Kidney capillary endothelial cell (primary cell): ENCODE measurements around the gene KRTAP20-3.

Experiments used
- DNase-seq: peaks from one replicate; pipeline ENCODE4 v3.0.0-alpha.2; 2018; ENCODE audit warnings: low spot score

KRTAP20-3 gene

DNA sequence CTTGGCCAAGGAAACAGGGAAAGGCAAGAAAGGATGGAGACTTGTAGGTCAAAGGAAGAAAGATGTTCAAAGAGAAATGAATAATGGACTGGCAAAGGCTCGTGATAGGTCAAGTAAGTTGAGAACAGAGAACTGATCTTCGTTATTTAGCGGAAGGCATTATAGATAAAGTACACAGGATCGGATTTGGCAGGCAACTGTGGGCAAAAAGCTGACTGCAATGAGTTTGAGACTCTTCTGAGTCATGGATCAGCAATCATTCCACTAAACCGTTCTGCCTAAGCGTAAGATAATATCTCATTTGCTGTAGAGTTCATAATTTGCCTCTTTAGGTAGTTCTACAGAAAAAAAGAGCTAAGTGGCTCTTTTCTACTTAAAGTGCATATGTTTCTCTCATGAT lies 41.8 kb downstream of the KRTAP20-3 start:
- DNase-seq: no peak

DNA sequence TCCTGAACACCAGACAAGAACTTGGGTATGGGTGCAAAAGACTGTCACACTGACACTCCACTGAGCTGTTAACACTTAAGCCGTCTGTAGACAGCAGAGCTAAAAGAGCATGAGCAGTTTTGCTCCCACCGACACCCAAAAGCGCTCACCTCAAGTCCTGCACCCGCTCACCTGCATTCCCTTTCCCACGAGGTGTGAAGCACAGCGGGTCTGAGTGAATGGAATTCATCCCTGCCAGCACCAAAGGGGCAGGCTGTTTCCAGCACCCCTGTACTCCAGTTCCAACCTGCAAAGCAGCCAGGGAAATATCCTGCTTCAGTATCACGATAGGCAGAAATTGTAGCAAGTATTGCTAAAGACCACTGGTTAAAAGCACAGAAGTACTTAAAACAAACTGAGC lies 47.2 kb downstream of the KRTAP20-3 start:
- no peak for DNase-seq
